ENCODE results near the gene TJAP1.

The TJAP1 gene

GRCh38 chr6:43447604-43448003 lies 29.8 kb upstream of the TJAP1 start:
- TF ChIP-seq CTCF (IDR thresholded peaks at IDR 0.05; ENCODE audit: borderline replicate concordance, extremely low read depth, low read length, poor library complexity, severe bottlenecking) (no peak), EZH2 (IDR thresholded peaks at IDR 0.05; ENCODE audit: borderline replicate concordance, low read depth, low read length, severe bottlenecking) (no peak)
- H3K9ac ChIP-seq (ENCODE audit: low read depth, low read length): no peak overlapping the region
- no peaks in the 10 kb centered on the region for H3K9me3 ChIP-seq (ENCODE audit: insufficient read depth, low read length, severe bottlenecking)

GRCh38 chr6:43448916-43449315 lies 28.5 kb upstream of the TJAP1 start:
- Histone ChIP-seq H3K9ac (ENCODE audit: low read depth, low read length) (no peak overlapping the region), H3K4me1 (ENCODE audit: insufficient read depth, low read length) (no peaks in the 10 kb centered on the region), H2AFZ (ENCODE audit: low read depth, low read length) (no peak overlapping the region), H3K36me3 (ENCODE audit: insufficient read depth, low read length) (peaks cover 63% of the 10 kb centered on the region), H3K9me3 (ENCODE audit: insufficient read depth, low read length, severe bottlenecking) (no peaks in the 10 kb centered on the region), H3K79me2 (ENCODE audit: insufficient read depth, low read length) (no peaks in the 10 kb centered on the region), H3K4me3 (ENCODE audit: low read depth in 1 of 2, low read length in 2 of 2) (no peak overlapping the region), H3K4me2 (ENCODE audit: insufficient read depth, low read length) (no peak overlapping the region), H3K27me3 (ENCODE audit: insufficient read depth, low read length, poor library complexity) (no peaks in the 10 kb centered on the region), H3K27ac (ENCODE audit: low read length) (no peak overlapping the region), H4K20me1 (ENCODE audit: insufficient read depth, low read length) (no peaks in the 10 kb centered on the region; the same call in 1 of the 2 replicates)
- no peak for ATAC-seq (ENCODE audit: insufficient read depth, low read depth)
- TF ChIP-seq EZH2 (IDR thresholded peaks at IDR 0.05; ENCODE audit: borderline replicate concordance, low read depth, low read length, severe bottlenecking): no peak
- no peak for TF ChIP-seq CTCF (IDR thresholded peaks at IDR 0.05; ENCODE audit: borderline replicate concordance, extremely low read depth, low read length, poor library complexity, severe bottlenecking)
- DNase-seq: no peak

More at GRCh38 chr6:43447604-43448003, 29.8 kb upstream of the TJAP1 start:
- Histone ChIP-seq H4K20me1 (ENCODE audit: insufficient read depth, low read length) (no peaks in the 10 kb centered on the region), H3K79me2 (ENCODE audit: insufficient read depth, low read length) (no peaks in the 10 kb centered on the region), H3K36me3 (ENCODE audit: insufficient read depth, low read length) (peaks cover 72% of the 10 kb centered on the region), H3K4me3 (ENCODE audit: low read depth in 1 of 2, low read length in 2 of 2) (no peak overlapping the region), H3K4me1 (ENCODE audit: insufficient read depth, low read length) (no peaks in the 10 kb centered on the region), H3K27me3 (ENCODE audit: insufficient read depth, low read length, poor library complexity) (no peaks in the 10 kb centered on the region), H3K27ac (ENCODE audit: low read length) (no peak overlapping the region), H2AFZ (ENCODE audit: low read depth, low read length) (no peak overlapping the region), H3K4me2 (ENCODE audit: insufficient read depth, low read length) (no peak overlapping the region)
- no peak for ATAC-seq (ENCODE audit: insufficient read depth, low read depth)
- no peak for DNase-seq

- H3K4me3 ChIP-seq (ENCODE audit: low read depth in 1 of 2, low read length in 2 of 2): no peak overlapping the region
- TF ChIP-seq CTCF (IDR thresholded peaks at IDR 0.05; ENCODE audit: borderline replicate concordance, extremely low read depth, low read length, poor library complexity, severe bottlenecking) (no peak), EZH2 (IDR thresholded peaks at IDR 0.05; ENCODE audit: borderline replicate concordance, low read depth, low read length, severe bottlenecking) (no peak)
- no peak overlapping the region for H3K9ac ChIP-seq (ENCODE audit: low read depth, low read length)
- peaks cover 54% of the 10 kb centered on the region for H3K36me3 ChIP-seq (ENCODE audit: insufficient read depth, low read length)
- H3K4me2 ChIP-seq (ENCODE audit: insufficient read depth, low read length): no peak overlapping the region
- no peaks in the 10 kb centered on the region for H3K27me3 ChIP-seq (ENCODE audit: insufficient read depth, low read length, poor library complexity)
- no peaks in the 10 kb centered on the region for H3K79me2 ChIP-seq (ENCODE audit: insufficient read depth, low read length)
- no peaks in the 10 kb centered on the region; the same call in 1 of the 2 replicates for H4K20me1 ChIP-seq (ENCODE audit: insufficient read depth, low read length)
- no peak overlapping the region for H2AFZ ChIP-seq (ENCODE audit: low read depth, low read length)
- DNase-seq (no peak), ATAC-seq (ENCODE audit: insufficient read depth, low read depth) (no peak)
- H3K27ac ChIP-seq (ENCODE audit: low read length): no peak overlapping the region
- H3K4me1 ChIP-seq (ENCODE audit: insufficient read depth, low read length): no peaks in the 10 kb centered on the region
- H3K9me3 ChIP-seq (ENCODE audit: insufficient read depth, low read length, severe bottlenecking): no peaks in the 10 kb centered on the region
These were observed 26.7 kb upstream of the TJAP1 start for GRCh38 chr6:43450699-43451131.

GRCh38 chr6:43451348-43451747 lies 26.0 kb upstream of the TJAP1 start:
- ATAC-seq (ENCODE audit: insufficient read depth, low read depth) (no peak), DNase-seq (no peak)
- no peaks in the 10 kb centered on the region for H3K4me1 ChIP-seq (ENCODE audit: insufficient read depth, low read length)
- H3K4me3 ChIP-seq (ENCODE audit: low read depth in 1 of 2, low read length in 2 of 2): no peak overlapping the region
- H3K9ac ChIP-seq (ENCODE audit: low read depth, low read length): no peak overlapping the region
- H3K9me3 ChIP-seq (ENCODE audit: insufficient read depth, low read length, severe bottlenecking): no peaks in the 10 kb centered on the region
- H3K27me3 ChIP-seq (ENCODE audit: insufficient read depth, low read length, poor library complexity): peaks cover 3% of the 10 kb centered on the region
- no peak for TF ChIP-seq CTCF (IDR thresholded peaks at IDR 0.05; ENCODE audit: borderline replicate concordance, extremely low read depth, low read length, poor library complexity, severe bottlenecking)
- no peak for TF ChIP-seq EZH2 (IDR thresholded peaks at IDR 0.05; ENCODE audit: borderline replicate concordance, low read depth, low read length, severe bottlenecking)
- H4K20me1 ChIP-seq (ENCODE audit: insufficient read depth, low read length): no peaks in the 10 kb centered on the region; the same call in 1 of the 2 replicates
- H3K36me3 ChIP-seq (ENCODE audit: insufficient read depth, low read length): peaks cover 48% of the 10 kb centered on the region
- no peaks in the 10 kb centered on the region for H3K79me2 ChIP-seq (ENCODE audit: insufficient read depth, low read length)
- H3K4me2 ChIP-seq (ENCODE audit: insufficient read depth, low read length): no peak overlapping the region
- H3K27ac ChIP-seq (ENCODE audit: low read length): no peak overlapping the region
- no peak overlapping the region for H2AFZ ChIP-seq (ENCODE audit: low read depth, low read length)

Measured in DND-41 (cell line).